Neuronal stem cell (in vitro differentiated cells): ENCODE results near the gene CIT.

Experiments used
- DNase-seq: peaks from one replicate; pipeline ENCODE4 v3.0.0-alpha.2; 2013; ENCODE audit warnings: low spot score
- H2AFZ ChIP-seq: one replicate; pipeline ENCODE4 v1.6.1; 2013; ENCODE audit warnings: mild to moderate bottlenecking, low read length, inconsistent platforms
- H2AK5ac ChIP-seq: 2 replicates; pipeline ENCODE4 v1.6.1; 2013; ENCODE audit warnings: low read depth, mild to moderate bottlenecking, inconsistent platforms, low read length, moderate library complexity, mixed read lengths
- H2BK120ac ChIP-seq: 2 replicates; pipeline ENCODE4 v1.6.1; 2013; ENCODE audit warnings: low read depth, mild to moderate bottlenecking, inconsistent platforms, low read length, moderate library complexity, mixed read lengths
- H2BK12ac ChIP-seq: one replicate; pipeline ENCODE4 v1.6.1; 2013; ENCODE audit warnings: low read length, inconsistent platforms
- H2BK15ac ChIP-seq: 2 replicates; pipeline ENCODE4 v1.6.1; 2013; ENCODE audit warnings: mild to moderate bottlenecking, low read length, inconsistent platforms, mixed read lengths
- H2BK5ac ChIP-seq: one replicate; pipeline ENCODE4 v1.6.1; 2013; ENCODE audit warnings: inconsistent platforms, mild to moderate bottlenecking, low read length, moderate library complexity
- H3K14ac ChIP-seq: one replicate; pipeline ENCODE4 v1.6.1; 2013; ENCODE audit warnings: low read length, inconsistent platforms
- H3K18ac ChIP-seq: 2 replicates; pipeline ENCODE4 v1.6.1; 2013; ENCODE audit warnings: low read length, inconsistent platforms
- H3K23ac ChIP-seq: 2 replicates; pipeline ENCODE4 v1.6.1; 2013; ENCODE audit warnings: low read depth, mild to moderate bottlenecking, mixed read lengths, low read length, inconsistent platforms; ENCODE audit not compliant: poor library complexity
- H3K27ac ChIP-seq: replicated peaks from 3 replicates; pipeline ENCODE4 v1.5.1; 2013; ENCODE audit warnings: low read length, inconsistent platforms
- H3K27me3 ChIP-seq, 3 experiments: 2 replicates each; pipeline ENCODE4 v1.6.1; 2013; ENCODE audit warnings: low read length in 3 of 3, mild to moderate bottlenecking in 2 of 3, inconsistent platforms in 1 of 3, low read depth in 1 of 3, mixed read lengths in 1 of 3, moderate library complexity in 1 of 3; ENCODE audit not compliant: control insufficient read depth in 3 of 3, insufficient read depth in 3 of 3
- H3K36me3 ChIP-seq, 2 donors: replicated peaks in 1 of 2; 2 replicates each; pipeline ENCODE4 v1.6.1; 2013; ENCODE audit warnings: low read length in 2 of 2; ENCODE audit not compliant: control insufficient read depth in 2 of 2, insufficient read depth in 2 of 2
- H3K4ac ChIP-seq: 2 replicates; pipeline ENCODE4 v1.6.1; 2013; ENCODE audit warnings: inconsistent platforms, mild to moderate bottlenecking, low read length, moderate library complexity
- H3K4me1 ChIP-seq, 2 donors: 1 replicate in 1 of 2; 2 replicates in 1 of 2; pipeline ENCODE4 v1.6.1; 2013; ENCODE audit warnings: low read length in 2 of 2, low read depth in 1 of 2; ENCODE audit not compliant: control insufficient read depth in 2 of 2, insufficient read depth in 1 of 2
- H3K4me2 ChIP-seq: one replicate; pipeline ENCODE4 v1.6.1; 2013; ENCODE audit warnings: mild to moderate bottlenecking, low read length, inconsistent platforms; ENCODE audit not compliant: insufficient read depth, poor library complexity, severe bottlenecking
- H3K4me3 ChIP-seq, 2 donors: 2 replicates each; pipeline ENCODE4 v1.5.1; 2013; ENCODE audit warnings: low read length in 2 of 2, mild to moderate bottlenecking in 2 of 2, inconsistent platforms in 1 of 2, moderate library complexity in 1 of 2
- H3K79me1 ChIP-seq: one replicate; pipeline ENCODE4 v1.6.1; 2013; ENCODE audit warnings: low read depth, mild to moderate bottlenecking, inconsistent platforms, low read length, moderate library complexity
- H3K9ac ChIP-seq: one replicate; pipeline ENCODE4 v1.6.1; 2013; ENCODE audit warnings: mild to moderate bottlenecking, low read depth, low read length, inconsistent platforms; ENCODE audit not compliant: poor library complexity
- H3K9me3 ChIP-seq, 2 donors: replicated peaks in 1 of 2; 2 replicates each; pipeline versions ENCODE3 to v1.6.1; 2013; ENCODE audit warnings: low read length in 2 of 2, mild to moderate bottlenecking in 2 of 2, inconsistent platforms in 1 of 2, low read depth in 1 of 2, mixed read lengths in 1 of 2, moderate library complexity in 1 of 2; ENCODE audit not compliant: control insufficient read depth in 2 of 2, insufficient read depth in 1 of 2
- H4K8ac ChIP-seq: one replicate; pipeline ENCODE4 v1.6.1; 2013; ENCODE audit warnings: low read depth, mild to moderate bottlenecking, inconsistent platforms, low read length, moderate library complexity
- H4K91ac ChIP-seq: one replicate; pipeline ENCODE4 v1.6.1; 2013; ENCODE audit warnings: low read length, low read depth, mild to moderate bottlenecking, inconsistent platforms; ENCODE audit not compliant: poor library complexity
- WGBS, 2 donors: extraction: QIAGEN DNeasy Blood & Tissue Kit; methylation state at CpG; one replicate each; pipeline ENCODE4 v1.1.7; 2013; ENCODE audit warnings: missing lambda C conversion rate in 2 of 2, mixed read lengths in 1 of 2; ENCODE audit not compliant: insufficient read length in 2 of 2, insufficient replicate concordance in 1 of 2; ENCODE audit errors: extremely low coverage in 2 of 2; 5-methylcytosine and 5-hydroxymethylcytosine counted together

CIT gene

DNA sequence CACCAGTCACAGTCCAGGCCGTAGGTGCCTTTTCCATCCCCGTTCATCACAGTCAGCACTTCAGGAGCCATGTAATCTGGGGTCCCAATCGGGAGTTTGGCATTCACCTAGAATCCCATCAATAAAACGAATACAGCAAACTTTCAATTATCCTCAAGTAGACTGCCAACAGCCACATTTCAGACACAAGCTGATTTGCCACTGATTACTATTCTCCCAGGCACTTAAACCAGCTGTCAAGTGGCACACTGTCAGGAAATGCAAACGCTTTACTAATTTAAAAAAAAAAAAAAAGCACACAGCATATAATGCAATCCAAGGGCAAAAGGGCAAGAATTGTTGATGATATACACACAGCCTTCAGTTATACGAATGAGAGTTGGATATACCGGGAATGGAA, 51.9 kb downstream of the CIT start:
- Histone ChIP-seq H3K4me2 (no peak overlapping the region), H3K18ac (no peak overlapping the region), H3K4me3 (no peak overlapping the region), H3K9ac (no peak overlapping the region), H4K91ac (no peak overlapping the region), H2BK5ac (no peak overlapping the region), H3K4ac (no peak overlapping the region), H4K8ac (no peak overlapping the region), H3K27ac (no peak overlapping the region), H3K79me1 (no peaks in the 10 kb centered on the region), H2AK5ac (no peak overlapping the region), H3K27me3 (no peaks in the 10 kb centered on the region), H2AFZ (no peak overlapping the region), H3K14ac (no peak overlapping the region), H2BK120ac (no peak overlapping the region), H3K9me3 (peaks cover 0 to 7% of the 10 kb centered on the region in 2 donors), H2BK12ac (no peak overlapping the region), H3K23ac (no peak overlapping the region), H2BK15ac (no peak overlapping the region), H3K4me1 (no peaks in the 10 kb centered on the region), H3K36me3 (peaks cover 16 to 84% of the 10 kb centered on the region in 2 donors)
- WGBS, 2 donors, result no CpG with 5 or more reads among the region's 7 CpGs
- DNase-seq, result no peak

DNA sequence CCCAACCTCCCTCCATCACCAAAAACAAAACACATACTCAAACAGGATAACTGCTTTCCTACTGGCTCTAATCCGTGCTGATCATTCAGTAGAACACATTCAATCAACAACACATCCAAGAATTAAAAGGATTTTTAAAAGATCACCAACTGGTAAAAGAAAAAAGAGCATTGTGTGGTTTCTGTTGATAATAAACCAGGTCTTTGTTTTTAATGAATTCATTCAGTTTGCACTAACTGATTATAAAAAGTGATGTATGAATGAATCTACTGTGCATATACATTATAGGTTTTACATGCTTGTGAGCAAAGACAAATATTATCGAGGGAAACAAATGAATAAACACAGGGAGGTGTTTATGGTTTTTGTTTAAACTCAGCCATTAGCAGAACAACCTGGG, 55.1 kb downstream of the CIT start:
- Histone ChIP-seq H2BK12ac (no peak overlapping the region), H3K4me2 (no peak overlapping the region), H3K36me3 (peaks cover 22 to 85% of the 10 kb centered on the region in 2 donors), H3K27me3 (no peaks in the 10 kb centered on the region), H3K23ac (no peak overlapping the region), H4K91ac (no peak overlapping the region), H2BK120ac (no peak overlapping the region), H3K9me3 (no peaks in the 10 kb centered on the region), H3K9ac (no peak overlapping the region), H3K14ac (no peak overlapping the region), H3K18ac (no peak overlapping the region), H3K4ac (no peak overlapping the region), H3K79me1 (no peaks in the 10 kb centered on the region), H2BK15ac (no peak overlapping the region), H2AK5ac (no peak overlapping the region), H2BK5ac (no peak overlapping the region), H3K4me1 (no peaks in the 10 kb centered on the region), H2AFZ (no peak overlapping the region), H4K8ac (no peak overlapping the region), H3K4me3 (no peak overlapping the region), H3K27ac (no peak overlapping the region)
- no CpG with 5 or more reads among the region's 2 CpGs for WGBS, 2 donors
- DNase-seq, result no peak

DNA sequence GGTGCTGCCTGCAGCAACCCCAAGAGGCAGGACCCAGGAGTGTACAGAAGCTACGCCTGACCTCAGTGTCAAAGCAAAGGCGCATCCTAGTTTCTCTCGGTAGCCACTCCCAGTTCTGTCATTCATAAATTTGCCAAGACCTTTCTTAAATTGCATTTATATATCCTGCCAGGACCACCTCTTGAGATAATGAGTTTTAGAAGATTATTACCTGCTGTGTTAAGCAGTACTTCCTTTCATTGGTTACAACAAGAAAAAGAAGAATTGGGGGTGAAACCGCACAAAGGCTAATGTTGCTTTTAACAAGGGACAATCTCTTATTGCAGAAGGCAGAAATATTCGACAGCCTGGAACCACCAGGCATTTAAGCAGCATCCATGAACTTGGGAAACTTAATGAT, 57.8 kb downstream of the CIT start:
- H3K4me3 ChIP-seq, result no peak overlapping the region
- H3K4ac ChIP-seq, result no peak overlapping the region
- no peak for DNase-seq
- H3K9ac ChIP-seq, result no peak overlapping the region
- H3K4me1 ChIP-seq, result no peaks in the 10 kb centered on the region
- no peak overlapping the region for H3K18ac ChIP-seq
- peaks cover 11 to 77% of the 10 kb centered on the region in 2 donors for H3K36me3 ChIP-seq
- no peak overlapping the region for H2BK12ac ChIP-seq
- H2AK5ac ChIP-seq, result no peak overlapping the region
- no peak overlapping the region for H3K23ac ChIP-seq
- no peak overlapping the region for H3K14ac ChIP-seq
- no peak overlapping the region for H2BK120ac ChIP-seq
- no peaks in the 10 kb centered on the region for H3K27me3 ChIP-seq
- H3K9me3 ChIP-seq, result peaks cover 0 to 2% of the 10 kb centered on the region in 2 donors
- H2AFZ ChIP-seq, result no peak overlapping the region
- no peak overlapping the region for H4K91ac ChIP-seq
- no peak overlapping the region for H2BK15ac ChIP-seq
- H3K27ac ChIP-seq, result no peak overlapping the region
- no peaks in the 10 kb centered on the region for H3K79me1 ChIP-seq
- WGBS, 2 donors, result no CpG with 5 or more reads among the region's 5 CpGs
- H2BK5ac ChIP-seq, result no peak overlapping the region
- no peak overlapping the region for H3K4me2 ChIP-seq
- H4K8ac ChIP-seq, result no peak overlapping the region

DNA sequence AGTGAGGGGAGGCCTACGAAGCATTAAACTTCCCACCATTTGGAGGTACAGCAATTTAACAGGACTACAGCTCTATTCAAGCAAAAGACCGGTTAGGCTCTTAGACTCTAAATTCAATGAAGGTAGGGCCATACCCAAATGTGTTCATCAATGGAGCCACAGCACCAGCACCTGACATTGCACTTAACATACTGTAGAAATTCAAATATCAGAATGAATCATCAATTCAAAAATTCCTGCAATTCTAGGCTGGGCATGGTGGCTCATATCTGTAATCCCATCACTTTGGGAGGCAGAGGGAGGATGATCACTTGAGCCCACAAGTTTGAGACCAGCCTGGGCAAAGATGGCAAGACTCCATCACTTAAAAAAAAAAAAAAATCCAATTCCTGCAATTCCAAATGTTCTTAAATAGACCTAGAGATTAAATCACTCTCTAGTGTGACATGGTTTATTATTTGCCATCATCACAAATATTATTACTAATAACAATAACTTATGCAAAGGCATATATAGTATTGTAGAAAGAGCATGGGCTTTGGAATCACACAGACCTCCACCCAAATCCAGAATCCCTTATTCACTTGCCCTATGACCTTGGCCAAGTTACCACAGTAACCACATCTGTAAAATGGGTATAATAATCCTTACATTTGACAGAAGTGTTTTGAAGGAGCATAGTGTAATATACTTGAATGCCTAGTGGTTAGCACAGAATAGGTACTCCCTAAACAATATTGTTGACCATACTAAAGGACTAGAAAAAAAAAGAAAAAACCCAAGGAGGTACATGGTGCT, 59.4 kb downstream of the CIT start:
- Histone ChIP-seq H3K4me1 (no peaks in the 10 kb centered on the region), H3K27ac (no peak overlapping the region), H4K91ac (no peak overlapping the region), H3K4ac (no peak overlapping the region), H2BK15ac (no peak overlapping the region), H3K36me3 (peaks cover 7 to 77% of the 10 kb centered on the region in 2 donors), H2AFZ (no peak overlapping the region), H3K4me2 (no peak overlapping the region), H3K4me3 (no peak overlapping the region), H3K79me1 (no peaks in the 10 kb centered on the region), H3K14ac (no peak overlapping the region), H2BK120ac (no peak overlapping the region), H3K23ac (no peak overlapping the region), H3K9ac (no peak overlapping the region), H3K18ac (no peak overlapping the region), H2BK12ac (no peak overlapping the region), H3K9me3 (peaks cover 0 to 2% of the 10 kb centered on the region in 2 donors), H2AK5ac (no peak overlapping the region), H3K27me3 (no peaks in the 10 kb centered on the region), H2BK5ac (no peak overlapping the region), H4K8ac (no peak overlapping the region)
- WGBS, 2 donors, result no CpG with 5 or more reads among the region's 2 CpGs
- DNase-seq, result no peak
